K562 (cell line): Measurements from ENCODE around the gene TMC8. TPM values are rescaled to one million over a fixed set of nuclear protein-coding genes. Genes with fewer than 3 reads are reported as not detected.
A peak's percentile ranks its signal among the peaks of the same experiment; 100 is the strongest.

Source experiments
- BACH1 ChIP-seq: fragments of 200-800 bp; sonication (Bioruptor generic); IDR thresholded peaks from 2 replicates; pipeline ENCODE4 v1.6.1; 2016; ENCODE audit warnings: missing genetic modification characterization, missing compliant biosample characterization
- CXXC5 ChIP-seq: fragments of 250-450 bp; sonication (Bioruptor Pico); IDR thresholded peaks from 2 replicates; pipeline ENCODE4 v1.8.0; 2022; ENCODE audit warnings: inconsistent platforms, mild to moderate bottlenecking, moderate library complexity
- HSF4 ChIP-seq: fragments of 250-450 bp; sonication (Bioruptor Pico); IDR thresholded peaks from 2 replicates; pipeline ENCODE4 v2.1.2; 2022; ENCODE audit warnings: mild to moderate bottlenecking, moderate library complexity, borderline replicate concordance
- NR3C1 ChIP-seq: sonication (generic); formaldehyde crosslinking; IDR thresholded peaks from 2 replicates; pipeline ENCODE4 v1.8.1; 2022; ENCODE audit warnings: missing genetic modification reagents
- POLR2B ChIP-seq: fragments of 450-650 bp; IDR thresholded peaks from 2 replicates; pipeline ENCODE4 v1.6.1; 2018; ENCODE audit warnings: low read depth; ENCODE audit not compliant: partially characterized antibody
- SAFB2 ChIP-seq: fragments of 200-400 bp; formaldehyde crosslinking; IDR thresholded peaks from 2 replicates; pipeline ENCODE4 v1.6.1; 2018; ENCODE audit warnings: borderline replicate concordance, low read length, low read depth, moderate library complexity; ENCODE audit not compliant: severe bottlenecking
- SIX5 ChIP-seq, 2 experiments: IDR thresholded peaks; 2 replicates each; pipeline ENCODE4 v1.6.1; 2011; ENCODE audit warnings: low read length in 2 of 2, borderline replicate concordance in 1 of 2, low read depth in 1 of 2, mild to moderate bottlenecking in 1 of 2, moderate library complexity in 1 of 2; ENCODE audit not compliant: insufficient read depth in 1 of 2
- STAG1 ChIP-seq: sonication (generic); formaldehyde crosslinking; IDR thresholded peaks from 2 replicates; pipeline ENCODE4 v1.5.0; 2020; ENCODE audit warnings: missing genetic modification reagents, borderline replicate concordance
- TSC22D4 ChIP-seq: fragments of 450-650 bp; IDR thresholded peaks from 2 replicates; pipeline ENCODE4 v1.6.1; 2016; ENCODE audit warnings: missing genetic modification characterization, missing biosample characterization, control low read depth
- ZKSCAN3 ChIP-seq: fragments of 250-450 bp; sonication (Bioruptor Pico); IDR thresholded peaks from 2 replicates; pipeline ENCODE4 v1.4.0; 2020
- ZKSCAN8 ChIP-seq: fragments of 200-800 bp; sonication (Bioruptor generic); IDR thresholded peaks from 2 replicates; pipeline ENCODE4 v1.6.1; 2016; ENCODE audit warnings: missing genetic modification characterization, missing compliant biosample characterization
- ZNF77 ChIP-seq: fragments of 250-450 bp; sonication (Bioruptor Pico); IDR thresholded peaks from 2 replicates; pipeline ENCODE4 v1.5.0; 2020
- polyA plus RNA-seq, 8 experiments: library from polyadenylated mRNA; depleted of rRNA in 4 of 8; stranded (reverse) in 5 of 8; unstranded in 3 of 8; fragments of >200 nt; fragmentation: Nextera tagmentation in 2 of 8; fragmentation: Illumina TruSeq in 1 of 8; extraction: Ambion mirVana in 2 of 8; extraction: Trizol in 1 of 8; gene quantifications; 2 replicates each; pipeline versions ENCODE4 v1.2.1 to v1.2.3, GENCODE V29; 2011 to 2014; ENCODE audit warnings: inconsistent platforms in 1 of 8, missing spikeins in 1 of 8
- total RNA-seq, 7 experiments: library from RNA; depleted of rRNA in 6 of 7; stranded (reverse); fragments of >200 nt in 6 of 7; fragmentation: Illumina TruSeq in 2 of 7; extraction: Trizol in 2 of 7; gene quantifications; 2 replicates each; pipeline versions ENCODE4 v1.2.1 to v1.2.3, GENCODE V29; 2011 to 2021; ENCODE audit warnings: low replicate concordance in 1 of 7
- TF ChIP-seq, protein P1 (sequence below): fragments of 250-450 bp; sonication (Bioruptor Pico); IDR thresholded peaks from 2 replicates; pipeline ENCODE4 v1.4.0; 2020; ENCODE audit warnings: borderline replicate concordance
- TF ChIP-seq, protein P2 (sequence below): IDR thresholded peaks from 3 replicates; pipeline ENCODE4 v1.6.1; 2011; ENCODE audit warnings: borderline replicate concordance, mild to moderate bottlenecking, moderate library complexity; ENCODE audit not compliant: insufficient read length; ENCODE audit errors: extremely low read depth
- TF ChIP-seq, protein P3 (sequence below): sonication (generic); formaldehyde crosslinking; IDR thresholded peaks from 2 replicates; pipeline ENCODE4 v1.8.0; 2022; ENCODE audit warnings: mild to moderate bottlenecking, missing genetic modification reagents
- TF ChIP-seq, protein P4 (sequence below): sonication (generic); formaldehyde crosslinking; IDR thresholded peaks from 2 replicates; pipeline ENCODE4 v1.8.1; 2023; ENCODE audit warnings: mild to moderate bottlenecking, missing genetic modification reagents
- TF ChIP-seq, protein P5 (sequence below): fragments of 250-450 bp; sonication (Bioruptor Pico); IDR thresholded peaks from 2 replicates; pipeline ENCODE4 v1.4.0; 2020

Gene TMC8
- total and polyA plus RNA-seq, 9 of the 15 experiments (the other 6 are each of a cell fraction or from before 2014, with no cell fraction given) = 0.13 to 10.9 (median 2.8) TPM

DNA sequence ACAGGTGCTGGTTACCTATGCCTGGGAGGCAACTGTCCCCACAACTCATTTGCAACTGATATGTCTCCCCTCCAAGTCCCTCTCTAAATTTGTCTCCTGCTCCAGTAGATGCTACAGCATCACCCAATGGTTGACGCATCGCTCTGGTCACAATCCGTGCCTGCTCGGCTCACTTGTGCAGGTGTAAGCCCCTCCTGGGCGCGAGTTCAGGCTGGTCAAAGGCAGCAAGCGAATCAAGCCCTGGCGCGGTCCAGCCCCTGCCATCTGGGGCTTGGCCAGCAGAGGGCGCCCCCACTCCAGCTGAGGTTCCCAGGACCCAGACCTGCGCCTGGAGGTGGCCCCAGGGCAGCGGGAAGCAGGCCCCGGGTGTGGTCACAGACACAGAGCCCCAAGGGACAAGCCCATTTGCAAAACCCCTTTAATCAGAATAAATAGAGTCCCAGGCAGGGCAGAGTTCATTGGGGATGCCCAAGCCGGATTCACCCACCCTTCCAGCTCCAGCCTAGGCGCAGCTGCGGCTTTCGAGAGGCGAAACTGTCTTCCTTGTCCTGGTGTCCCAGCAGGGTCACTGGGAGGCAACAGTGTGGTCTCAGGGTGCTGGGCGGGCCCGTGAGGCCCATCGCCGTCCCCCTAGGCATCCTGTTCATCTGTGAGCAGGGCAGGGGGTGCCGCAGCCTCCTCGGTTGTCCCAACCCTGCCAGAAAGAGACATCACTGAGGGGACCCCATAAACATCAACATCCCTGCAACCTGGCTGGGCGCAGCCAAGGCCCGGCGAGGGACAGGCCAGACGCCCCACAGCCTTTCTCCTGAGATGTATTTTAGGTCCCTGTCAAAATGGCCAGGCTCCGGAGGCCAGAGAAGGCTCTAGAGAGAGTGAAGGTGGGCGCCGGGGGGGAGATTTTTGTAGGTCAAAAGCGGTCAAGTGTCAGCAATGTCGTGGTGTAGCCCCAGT, 17.8 kb upstream of the TMC8 start (continued):
- TF ChIP-seq, protein P1, sequence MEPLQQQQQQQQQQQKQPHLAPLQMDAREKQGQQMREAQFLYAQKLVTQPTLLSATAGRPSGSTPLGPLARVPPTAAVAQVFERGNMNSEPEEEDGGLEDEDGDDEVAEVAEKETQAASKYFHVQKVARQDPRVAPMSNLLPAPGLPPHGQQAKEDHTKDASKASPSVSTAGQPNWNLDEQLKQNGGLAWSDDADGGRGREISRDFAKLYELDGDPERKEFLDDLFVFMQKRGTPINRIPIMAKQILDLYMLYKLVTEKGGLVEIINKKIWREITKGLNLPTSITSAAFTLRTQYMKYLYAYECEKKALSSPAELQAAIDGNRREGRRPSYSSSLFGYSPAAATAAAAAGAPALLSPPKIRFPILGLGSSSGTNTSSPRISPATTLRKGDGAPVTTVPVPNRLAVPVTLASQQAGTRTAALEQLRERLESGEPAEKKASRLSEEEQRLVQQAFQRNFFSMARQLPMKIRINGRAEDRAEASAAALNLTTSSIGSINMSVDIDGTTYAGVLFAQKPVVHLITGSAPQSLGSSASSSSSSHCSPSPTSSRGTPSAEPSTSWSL (CRISPR knock-in tag) = 0 out of 2 replicates have a peak, but pooled peaks have one; percentile 12
- TF ChIP-seq SIX5 (IDR thresholded peaks at IDR 0.05; ENCODE audit: borderline replicate concordance in 1 of 2, insufficient read depth in 1 of 2, low read depth in 1 of 2, low read length in 2 of 2) (no peak), HSF4 (CRISPR knock-in tag) (no peak), ZKSCAN8 (CRISPR knock-in tag) (no peak), BACH1 (tag) (no peak), TSC22D4 (tag) (no peak), SAFB2 (no peak), ZKSCAN3 (CRISPR knock-in tag) (no peak), CXXC5 (CRISPR knock-in tag) (0 out of 2 replicates have a peak, but pooled peaks have one; percentile 20), ZNF77 (no peak), STAG1 (CRISPR knock-in tag) (peak; percentile 84; the same call in 1 of the 2 replicates), POLR2B (no peak), NR3C1 (CRISPR knock-in tag) (no peak)
- TF ChIP-seq, protein P2, sequence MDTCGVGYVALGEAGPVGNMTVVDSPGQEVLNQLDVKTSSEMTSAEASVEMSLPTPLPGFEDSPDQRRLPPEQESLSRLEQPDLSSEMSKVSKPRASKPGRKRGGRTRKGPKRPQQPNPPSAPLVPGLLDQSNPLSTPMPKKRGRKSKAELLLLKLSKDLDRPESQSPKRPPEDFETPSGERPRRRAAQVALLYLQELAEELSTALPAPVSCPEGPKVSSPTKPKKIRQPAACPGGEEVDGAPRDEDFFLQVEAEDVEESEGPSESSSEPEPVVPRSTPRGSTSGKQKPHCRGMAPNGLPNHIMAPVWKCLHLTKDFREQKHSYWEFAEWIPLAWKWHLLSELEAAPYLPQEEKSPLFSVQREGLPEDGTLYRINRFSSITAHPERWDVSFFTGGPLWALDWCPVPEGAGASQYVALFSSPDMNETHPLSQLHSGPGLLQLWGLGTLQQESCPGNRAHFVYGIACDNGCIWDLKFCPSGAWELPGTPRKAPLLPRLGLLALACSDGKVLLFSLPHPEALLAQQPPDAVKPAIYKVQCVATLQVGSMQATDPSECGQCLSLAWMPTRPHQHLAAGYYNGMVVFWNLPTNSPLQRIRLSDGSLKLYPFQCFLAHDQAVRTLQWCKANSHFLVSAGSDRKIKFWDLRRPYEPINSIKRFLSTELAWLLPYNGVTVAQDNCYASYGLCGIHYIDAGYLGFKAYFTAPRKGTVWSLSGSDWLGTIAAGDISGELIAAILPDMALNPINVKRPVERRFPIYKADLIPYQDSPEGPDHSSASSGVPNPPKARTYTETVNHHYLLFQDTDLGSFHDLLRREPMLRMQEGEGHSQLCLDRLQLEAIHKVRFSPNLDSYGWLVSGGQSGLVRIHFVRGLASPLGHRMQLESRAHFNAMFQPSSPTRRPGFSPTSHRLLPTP = no peak
- TF ChIP-seq, protein P3, sequence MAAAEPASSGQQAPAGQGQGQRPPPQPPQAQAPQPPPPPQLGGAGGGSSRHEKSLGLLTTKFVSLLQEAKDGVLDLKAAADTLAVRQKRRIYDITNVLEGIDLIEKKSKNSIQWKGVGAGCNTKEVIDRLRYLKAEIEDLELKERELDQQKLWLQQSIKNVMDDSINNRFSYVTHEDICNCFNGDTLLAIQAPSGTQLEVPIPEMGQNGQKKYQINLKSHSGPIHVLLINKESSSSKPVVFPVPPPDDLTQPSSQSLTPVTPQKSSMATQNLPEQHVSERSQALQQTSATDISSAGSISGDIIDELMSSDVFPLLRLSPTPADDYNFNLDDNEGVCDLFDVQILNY (CRISPR knock-in tag) = 0 out of 2 replicates have a peak, but pooled peaks have one; percentile 29
- TF ChIP-seq, protein P4, sequence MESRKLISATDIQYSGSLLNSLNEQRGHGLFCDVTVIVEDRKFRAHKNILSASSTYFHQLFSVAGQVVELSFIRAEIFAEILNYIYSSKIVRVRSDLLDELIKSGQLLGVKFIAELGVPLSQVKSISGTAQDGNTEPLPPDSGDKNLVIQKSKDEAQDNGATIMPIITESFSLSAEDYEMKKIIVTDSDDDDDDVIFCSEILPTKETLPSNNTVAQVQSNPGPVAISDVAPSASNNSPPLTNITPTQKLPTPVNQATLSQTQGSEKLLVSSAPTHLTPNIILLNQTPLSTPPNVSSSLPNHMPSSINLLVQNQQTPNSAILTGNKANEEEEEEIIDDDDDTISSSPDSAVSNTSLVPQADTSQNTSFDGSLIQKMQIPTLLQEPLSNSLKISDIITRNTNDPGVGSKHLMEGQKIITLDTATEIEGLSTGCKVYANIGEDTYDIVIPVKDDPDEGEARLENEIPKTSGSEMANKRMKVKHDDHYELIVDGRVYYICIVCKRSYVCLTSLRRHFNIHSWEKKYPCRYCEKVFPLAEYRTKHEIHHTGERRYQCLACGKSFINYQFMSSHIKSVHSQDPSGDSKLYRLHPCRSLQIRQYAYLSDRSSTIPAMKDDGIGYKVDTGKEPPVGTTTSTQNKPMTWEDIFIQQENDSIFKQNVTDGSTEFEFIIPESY (CRISPR knock-in tag) = peak; percentile 99
- TF ChIP-seq, protein P5, sequence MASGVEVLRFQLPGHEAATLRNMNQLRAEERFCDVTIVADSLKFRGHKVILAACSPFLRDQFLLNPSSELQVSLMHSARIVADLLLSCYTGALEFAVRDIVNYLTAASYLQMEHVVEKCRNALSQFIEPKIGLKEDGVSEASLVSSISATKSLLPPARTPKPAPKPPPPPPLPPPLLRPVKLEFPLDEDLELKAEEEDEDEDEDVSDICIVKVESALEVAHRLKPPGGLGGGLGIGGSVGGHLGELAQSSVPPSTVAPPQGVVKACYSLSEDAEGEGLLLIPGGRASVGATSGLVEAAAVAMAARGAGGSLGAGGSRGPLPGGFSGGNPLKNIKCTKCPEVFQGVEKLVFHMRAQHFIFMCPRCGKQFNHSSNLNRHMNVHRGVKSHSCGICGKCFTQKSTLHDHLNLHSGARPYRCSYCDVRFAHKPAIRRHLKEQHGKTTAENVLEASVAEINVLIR = no peak
